Vagina (tissue), 2 donors: Measurements from ENCODE around the gene CCDC167.

Experiments used
- POLR2A ChIP-seq, 2 donors: fragments of 450-650 bp; IDR thresholded peaks; one replicate each; pipeline ENCODE4 v1.6.1; 2017; ENCODE audit warnings: antibody characterized with exemption in 2 of 2, mild to moderate bottlenecking in 2 of 2, moderate library complexity in 2 of 2
- POLR2AphosphoS5 ChIP-seq, 2 donors: sonication (generic); formaldehyde crosslinking; IDR thresholded peaks; one replicate each; pipeline ENCODE4 v1.9.0; 2017; ENCODE audit warnings: antibody characterized with exemption in 2 of 2, mild to moderate bottlenecking in 2 of 2, low read depth in 1 of 2; ENCODE audit not compliant: insufficient read depth in 1 of 2
- TF ChIP-seq, protein P1 (sequence below), 3 experiments: fragments of 450-650 bp in 2 of 3; fragments of 200-600 bp in 1 of 3; sonication (generic) in 1 of 3; IDR thresholded peaks; one replicate each; pipeline ENCODE4 v1.5.1; 2017 to 2019; ENCODE audit warnings: antibody characterized with exemption in 3 of 3, mild to moderate bottlenecking in 2 of 3, moderate library complexity in 2 of 3

DNA sequence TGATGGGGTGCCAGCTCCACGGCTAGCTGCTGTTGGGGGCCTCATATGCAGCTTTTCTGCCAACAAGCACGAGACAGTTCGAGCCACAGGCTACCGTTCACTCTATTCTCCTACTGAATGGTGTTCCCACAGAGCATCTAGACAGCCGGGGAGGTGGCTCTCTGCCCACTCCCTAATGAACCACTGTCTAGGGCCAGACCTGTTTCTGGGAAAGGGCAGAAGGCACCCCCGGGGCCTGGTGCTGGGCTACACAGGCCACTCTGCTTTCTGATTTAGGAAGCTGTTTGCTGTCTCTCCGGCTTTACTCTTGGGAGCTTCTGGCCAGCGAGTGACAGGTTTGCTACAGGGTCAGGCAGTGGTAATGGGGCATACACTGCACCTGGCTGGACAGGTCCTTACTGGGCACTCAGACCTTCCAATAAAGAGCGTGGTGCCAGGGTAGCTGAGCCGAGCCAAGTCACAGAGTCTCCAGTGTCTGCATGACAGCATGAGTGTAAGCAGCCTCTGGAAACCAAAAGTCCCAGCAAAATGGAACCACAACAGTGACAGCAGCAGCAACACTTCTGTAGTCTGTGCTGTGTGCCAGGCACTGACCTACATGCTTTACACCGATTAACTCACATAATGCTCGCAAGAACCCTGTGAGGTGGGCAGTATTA, 8.4 kb downstream of the CCDC167 start:
- TF ChIP-seq, protein P1, sequence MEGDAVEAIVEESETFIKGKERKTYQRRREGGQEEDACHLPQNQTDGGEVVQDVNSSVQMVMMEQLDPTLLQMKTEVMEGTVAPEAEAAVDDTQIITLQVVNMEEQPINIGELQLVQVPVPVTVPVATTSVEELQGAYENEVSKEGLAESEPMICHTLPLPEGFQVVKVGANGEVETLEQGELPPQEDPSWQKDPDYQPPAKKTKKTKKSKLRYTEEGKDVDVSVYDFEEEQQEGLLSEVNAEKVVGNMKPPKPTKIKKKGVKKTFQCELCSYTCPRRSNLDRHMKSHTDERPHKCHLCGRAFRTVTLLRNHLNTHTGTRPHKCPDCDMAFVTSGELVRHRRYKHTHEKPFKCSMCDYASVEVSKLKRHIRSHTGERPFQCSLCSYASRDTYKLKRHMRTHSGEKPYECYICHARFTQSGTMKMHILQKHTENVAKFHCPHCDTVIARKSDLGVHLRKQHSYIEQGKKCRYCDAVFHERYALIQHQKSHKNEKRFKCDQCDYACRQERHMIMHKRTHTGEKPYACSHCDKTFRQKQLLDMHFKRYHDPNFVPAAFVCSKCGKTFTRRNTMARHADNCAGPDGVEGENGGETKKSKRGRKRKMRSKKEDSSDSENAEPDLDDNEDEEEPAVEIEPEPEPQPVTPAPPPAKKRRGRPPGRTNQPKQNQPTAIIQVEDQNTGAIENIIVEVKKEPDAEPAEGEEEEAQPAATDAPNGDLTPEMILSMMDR (IDR thresholded peaks at IDR 0.05) = no peak
- TF ChIP-seq POLR2A (IDR thresholded peaks at IDR 0.05) = no peak
- TF ChIP-seq POLR2AphosphoS5 (IDR thresholded peaks at IDR 0.05; ENCODE audit: insufficient read depth in 1 of 2, low read depth in 1 of 2) = no peak
